Measurements from ENCODE around the gene CDX2.

GRCh38 chr13:27991881-27992280 lies 22.8 kb upstream of the CDX2 start:
- TF ChIP-seq CTCF (conservative IDR thresholded peaks at IDR 0.05; ENCODE audit: low read depth in 2 of 2) = no peak
- no peak for TF ChIP-seq CREB1 (CRISPR knock-in tag; IDR thresholded peaks at IDR 0.05; ENCODE audit: low read depth)
- no peak for TF ChIP-seq REST (IDR thresholded peaks at IDR 0.05; ENCODE audit: unreplicated experiment)
- TF ChIP-seq POLR2AphosphoS5 (IDR thresholded peaks at IDR 0.05; ENCODE audit: low read depth) = no peak
- no peak for TF ChIP-seq ZNF331 (CRISPR knock-in tag; IDR thresholded peaks at IDR 0.05; ENCODE audit: low read depth)
- TF ChIP-seq EZH2phosphoT487 (IDR thresholded peaks at IDR 0.05; ENCODE audit: unreplicated experiment) = no peak
- TF ChIP-seq JUNB (IDR thresholded peaks at IDR 0.05; ENCODE audit: unreplicated experiment) = no peak
- no peak for TF ChIP-seq EZH2 (IDR thresholded peaks at IDR 0.05; ENCODE audit: low read depth, unreplicated experiment)
